ENCODE data around the gene TEAD1.

Gene TEAD1

GRCh38 chr11:12768726-12769673, 94.8 kb downstream of the TEAD1 start:
- no peak for DNase-seq

- DNase-seq: no peak
These were observed 95.7 kb downstream of the TEAD1 start for GRCh38 chr11:12769834-12770345.

GRCh38 chr11:12770435-12770834, 96.2 kb downstream of the TEAD1 start:
- DNase-seq: no peak

- DNase-seq: no peak
These were observed 96.9 kb downstream of the TEAD1 start for GRCh38 chr11:12770966-12771597.

GRCh38 chr11:12771875-12772274, 97.7 kb downstream of the TEAD1 start:
- DNase-seq: no peak

- no peak for DNase-seq
These were observed 98.1 kb downstream of the TEAD1 start for GRCh38 chr11:12772324-12772723.

GRCh38 chr11:12773591-12773990, 99.4 kb downstream of the TEAD1 start:
- no peak for DNase-seq

- no peak for DNase-seq
These were observed 101.7 kb downstream of the TEAD1 start for GRCh38 chr11:12775955-12776354.

GRCh38 chr11:12777208-12777874, 103.1 kb downstream of the TEAD1 start:
- DNase-seq: no peak

GRCh38 chr11:12778240-12778905, 104.2 kb downstream of the TEAD1 start:
- no peak for DNase-seq

- no peak for DNase-seq
These were observed 109.5 kb downstream of the TEAD1 start for GRCh38 chr11:12783765-12784164.

GRCh38 chr11:12784445-12784844, 110.2 kb downstream of the TEAD1 start:
- DNase-seq: no peak

GRCh38 chr11:12784987-12785386, 110.8 kb downstream of the TEAD1 start:
- no peak for DNase-seq

GRCh38 chr11:12785901-12786300, 111.7 kb downstream of the TEAD1 start:
- DNase-seq: no peak

GRCh38 chr11:12786450-12786849, 112.2 kb downstream of the TEAD1 start:
- no peak for DNase-seq

GRCh38 chr11:12786891-12787290, 112.7 kb downstream of the TEAD1 start:
- DNase-seq: no peak

GRCh38 chr11:12787847-12788246, 113.6 kb downstream of the TEAD1 start:
- DNase-seq: no peak

- no peak for DNase-seq
These were observed 114.8 kb downstream of the TEAD1 start for GRCh38 chr11:12789054-12789453.

- no peak for DNase-seq
These were observed 115.5 kb downstream of the TEAD1 start for GRCh38 chr11:12789596-12790215.

- DNase-seq: no peak
These were observed 116.8 kb downstream of the TEAD1 start for GRCh38 chr11:12790861-12791616.

- DNase-seq: no peak
These were observed 117.8 kb downstream of the TEAD1 start for GRCh38 chr11:12792018-12792417.

- no peak for DNase-seq
These were observed 118.4 kb downstream of the TEAD1 start for GRCh38 chr11:12792590-12792989.

Data from GF-D8 (cell line).